ENCODE data around the gene RPA1.

DNA sequence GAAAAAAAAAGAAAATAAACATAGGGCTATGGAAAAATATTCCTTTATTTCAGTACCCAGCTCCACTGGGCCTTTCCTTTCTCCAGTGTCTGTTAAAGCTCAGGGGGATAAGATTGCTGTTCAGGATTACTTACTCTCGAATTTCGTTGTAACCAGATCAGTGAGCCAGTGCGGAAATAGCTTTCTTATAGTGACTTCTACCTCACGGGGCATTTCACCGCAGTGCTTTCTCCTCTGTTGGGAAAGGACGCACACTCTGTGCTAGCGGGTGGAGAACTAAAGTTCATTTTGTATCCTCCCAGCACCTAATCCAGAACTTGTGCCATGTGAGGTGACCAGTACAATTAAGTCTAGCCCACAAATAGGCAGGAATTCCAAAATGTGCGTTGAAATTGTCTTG, 38.3 kb downstream of the RPA1 start:
- TF ChIP-seq, protein P1, sequence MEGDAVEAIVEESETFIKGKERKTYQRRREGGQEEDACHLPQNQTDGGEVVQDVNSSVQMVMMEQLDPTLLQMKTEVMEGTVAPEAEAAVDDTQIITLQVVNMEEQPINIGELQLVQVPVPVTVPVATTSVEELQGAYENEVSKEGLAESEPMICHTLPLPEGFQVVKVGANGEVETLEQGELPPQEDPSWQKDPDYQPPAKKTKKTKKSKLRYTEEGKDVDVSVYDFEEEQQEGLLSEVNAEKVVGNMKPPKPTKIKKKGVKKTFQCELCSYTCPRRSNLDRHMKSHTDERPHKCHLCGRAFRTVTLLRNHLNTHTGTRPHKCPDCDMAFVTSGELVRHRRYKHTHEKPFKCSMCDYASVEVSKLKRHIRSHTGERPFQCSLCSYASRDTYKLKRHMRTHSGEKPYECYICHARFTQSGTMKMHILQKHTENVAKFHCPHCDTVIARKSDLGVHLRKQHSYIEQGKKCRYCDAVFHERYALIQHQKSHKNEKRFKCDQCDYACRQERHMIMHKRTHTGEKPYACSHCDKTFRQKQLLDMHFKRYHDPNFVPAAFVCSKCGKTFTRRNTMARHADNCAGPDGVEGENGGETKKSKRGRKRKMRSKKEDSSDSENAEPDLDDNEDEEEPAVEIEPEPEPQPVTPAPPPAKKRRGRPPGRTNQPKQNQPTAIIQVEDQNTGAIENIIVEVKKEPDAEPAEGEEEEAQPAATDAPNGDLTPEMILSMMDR (conservative IDR thresholded peaks at IDR 0.05 in 1 of 2, IDR thresholded peaks at IDR 0.05 in 1 of 2; ENCODE audit: low read depth in 1 of 2, low read length in 2 of 2), result no peak
- TF ChIP-seq EZH2 (IDR thresholded peaks at IDR 0.05; ENCODE audit: low read length, missing control alignments), result no peak
